Neural progenitor cell (in vitro differentiated cells): ENCODE results near the gene CAMSAP3. TPM values are rescaled to one million over a fixed set of nuclear protein-coding genes. Genes with fewer than 3 reads are reported as not detected.

Experiments used
- DNase-seq: peaks from one replicate; pipeline ENCODE4 v3.0.0-alpha.2; 2016; ENCODE audit warnings: low spot score
- H2AFZ ChIP-seq: fragments of 200-600 bp; sonication (generic); replicated peaks from 2 replicates; pipeline ENCODE4 v1.6.1; 2016; ENCODE audit warnings: antibody characterized with exemption
- H3F3A ChIP-seq: fragments of 200-600 bp; sonication (generic); 2 replicates; pipeline ENCODE4 v1.6.1; 2016; ENCODE audit warnings: antibody characterized with exemption, low read depth
- H3K27ac ChIP-seq: fragments of 200-600 bp; sonication (generic); 2 replicates; pipeline ENCODE4 v1.5.1; 2016; ENCODE audit warnings: mild to moderate bottlenecking
- H3K27me3 ChIP-seq: fragments of 200-600 bp; sonication (generic); 2 replicates; pipeline ENCODE4 v1.6.1; 2016; ENCODE audit warnings: mild to moderate bottlenecking, moderate library complexity
- H3K36me3 ChIP-seq: fragments of 200-600 bp; sonication (generic); 2 replicates; pipeline ENCODE4 v1.5.1; 2016
- H3K4me1 ChIP-seq: fragments of 200-600 bp; sonication (generic); 2 replicates; pipeline ENCODE4 v1.6.1; 2016; ENCODE audit warnings: mixed run types
- H3K4me2 ChIP-seq: fragments of 200-600 bp; sonication (generic); 2 replicates; pipeline ENCODE4 v1.6.1; 2016
- H3K4me3 ChIP-seq: fragments of 200-600 bp; sonication (generic); 2 replicates; pipeline ENCODE4 v1.5.1; 2016
- H3K79me2 ChIP-seq: fragments of 200-600 bp; sonication (generic); 2 replicates; pipeline ENCODE4 v1.6.1; 2016; ENCODE audit warnings: low read depth
- H3K9ac ChIP-seq: fragments of 200-600 bp; sonication (generic); 2 replicates; pipeline ENCODE4 v1.6.1; 2016
- H3K9me3 ChIP-seq: fragments of 200-600 bp; sonication (generic); 2 replicates; pipeline ENCODE4 v1.5.1; 2016; ENCODE audit warnings: low read depth
- H4K20me1 ChIP-seq: fragments of 200-600 bp; sonication (generic); 2 replicates; pipeline ENCODE4 v1.6.1; 2016; ENCODE audit warnings: low read depth
- H3K27ac Mint-ChIP-seq: 3 replicates; pipeline ENCODE4 v1.8.0; 2021; ENCODE audit warnings: mixed read lengths
- H3K27me3 Mint-ChIP-seq: 2 replicates; pipeline ENCODE4 v1.8.0; 2022; ENCODE audit warnings: low read depth, mild to moderate bottlenecking, inconsistent platforms, moderate library complexity, mixed read lengths; ENCODE audit not compliant: insufficient read depth
- H3K36me3 Mint-ChIP-seq: 3 replicates; pipeline ENCODE4 v1.8.0; 2021; ENCODE audit warnings: mixed read lengths
- H3K4me1 Mint-ChIP-seq: 3 replicates; pipeline ENCODE4 v1.8.0; 2021; ENCODE audit warnings: mixed read lengths
- H3K4me3 Mint-ChIP-seq: 3 replicates; pipeline ENCODE4 v1.8.0; 2021; ENCODE audit warnings: mild to moderate bottlenecking, moderate library complexity, mixed read lengths
- H3K9me3 Mint-ChIP-seq: 3 replicates; pipeline ENCODE4 v1.8.0; 2020; ENCODE audit warnings: mixed read lengths
- CTCF ChIP-seq: fragments of 200-600 bp; sonication (generic); IDR thresholded peaks from 2 replicates; pipeline ENCODE4 v1.5.1; 2017; ENCODE audit warnings: antibody characterized with exemption, mild to moderate bottlenecking
- EZH2 ChIP-seq: fragments of 200-600 bp; sonication (generic); IDR thresholded peaks from 2 replicates; pipeline ENCODE4 v1.6.1; 2017; ENCODE audit warnings: antibody characterized with exemption, mild to moderate bottlenecking, moderate library complexity
- EZH2phosphoT487 ChIP-seq: fragments of 200-600 bp; sonication (generic); IDR thresholded peaks from 2 replicates; pipeline ENCODE4 v1.6.1; 2017; ENCODE audit warnings: antibody characterized with exemption
- total RNA-seq: library from RNA; depleted of rRNA; stranded (reverse); fragments of >200 nt; gene quantifications from 2 replicates; pipeline ENCODE4 v1.2.3, GENCODE V29; 2015; ENCODE audit warnings: low replicate concordance

The CAMSAP3 gene
- total RNA-seq, 1 donor from 2014 or later, result 2.7 TPM

GRCh38 chr19:7606289-7606688, 10.6 kb downstream of the CAMSAP3 start:
- Histone ChIP-seq H3K27ac (no peak overlapping the region), H3K27me3 (no peaks in the 10 kb centered on the region), H3K4me1 (no peaks in the 10 kb centered on the region), H3K4me3 (no peak overlapping the region), H2AFZ (no peak overlapping the region), H3F3A (no peaks in the 10 kb centered on the region), H3K4me2 (no peak overlapping the region), H4K20me1 (peaks cover 29% of the 10 kb centered on the region), H3K9ac (no peak overlapping the region), H3K9me3 (no peaks in the 10 kb centered on the region), H3K79me2 (peaks cover 2% of the 10 kb centered on the region), H3K36me3 (no peaks in the 10 kb centered on the region)
- no peaks in the 10 kb centered on the region for H3K9me3 Mint-ChIP-seq
- H3K27me3 Mint-ChIP-seq, result peaks cover 2% of the 10 kb centered on the region
- TF ChIP-seq EZH2phosphoT487 (no peak), EZH2 (no peak), CTCF (no peak)
- H3K4me3 Mint-ChIP-seq, result no peak overlapping the region
- DNase-seq, result no peak
- H3K36me3 Mint-ChIP-seq, result no peaks in the 10 kb centered on the region
- no peaks in the 10 kb centered on the region for H3K4me1 Mint-ChIP-seq
- H3K27ac Mint-ChIP-seq, result no peak overlapping the region

- no peak for DNase-seq
- H3K4me3 ChIP-seq, result no peak overlapping the region
- no peak overlapping the region for H3K27ac ChIP-seq
- no peak for TF ChIP-seq CTCF
- no peak for TF ChIP-seq EZH2
- no peak for TF ChIP-seq EZH2phosphoT487
- H3K4me1 Mint-ChIP-seq, result no peaks in the 10 kb centered on the region
- no peak overlapping the region for H3K27ac Mint-ChIP-seq
- H3K36me3 Mint-ChIP-seq, result no peaks in the 10 kb centered on the region
- H4K20me1 ChIP-seq, result peaks cover 22% of the 10 kb centered on the region
- no peaks in the 10 kb centered on the region for H3K36me3 ChIP-seq
- H3K9me3 ChIP-seq, result no peaks in the 10 kb centered on the region
- no peaks in the 10 kb centered on the region for H3K4me1 ChIP-seq
- H3K27me3 ChIP-seq, result no peaks in the 10 kb centered on the region
- no peak overlapping the region for H2AFZ ChIP-seq
- no peaks in the 10 kb centered on the region for H3K9me3 Mint-ChIP-seq
- H3K9ac ChIP-seq, result no peak overlapping the region
- no peaks in the 10 kb centered on the region for H3F3A ChIP-seq
- no peak overlapping the region for H3K4me2 ChIP-seq
- H3K79me2 ChIP-seq, result no peaks in the 10 kb centered on the region
- no peak overlapping the region for H3K4me3 Mint-ChIP-seq
- peaks cover 2% of the 10 kb centered on the region for H3K27me3 Mint-ChIP-seq
Measured at GRCh38 chr19:7607212-7607873, 11.7 kb downstream of the CAMSAP3 start.

- Mint-ChIP-seq H3K27ac (no peak overlapping the region), H3K9me3 (no peaks in the 10 kb centered on the region), H3K4me1 (no peaks in the 10 kb centered on the region), H3K36me3 (no peaks in the 10 kb centered on the region), H3K27me3 (peaks cover 2% of the 10 kb centered on the region), H3K4me3 (no peak overlapping the region)
- Histone ChIP-seq H3K4me1 (no peaks in the 10 kb centered on the region), H4K20me1 (peaks cover 15% of the 10 kb centered on the region), H3K27ac (no peak overlapping the region), H3F3A (no peaks in the 10 kb centered on the region), H3K4me3 (no peak overlapping the region), H3K4me2 (no peak overlapping the region), H3K9me3 (no peaks in the 10 kb centered on the region), H3K36me3 (no peaks in the 10 kb centered on the region), H3K9ac (no peak overlapping the region), H3K79me2 (no peaks in the 10 kb centered on the region), H2AFZ (no peak overlapping the region), H3K27me3 (no peaks in the 10 kb centered on the region)
- DNase-seq, result no peak
- no peak for TF ChIP-seq EZH2phosphoT487
- no peak for TF ChIP-seq CTCF
- no peak for TF ChIP-seq EZH2
Measured at GRCh38 chr19:7607874-7608560, 12.4 kb downstream of the CAMSAP3 start.
